ENCODE measurements around the gene BTBD6. TPM values are rescaled to one million over a fixed set of nuclear protein-coding genes. Genes with fewer than 3 reads are reported as not detected.

BTBD6 gene
- total RNA-seq, 1 donor from 2014 or later = 48.8 TPM

DNA sequence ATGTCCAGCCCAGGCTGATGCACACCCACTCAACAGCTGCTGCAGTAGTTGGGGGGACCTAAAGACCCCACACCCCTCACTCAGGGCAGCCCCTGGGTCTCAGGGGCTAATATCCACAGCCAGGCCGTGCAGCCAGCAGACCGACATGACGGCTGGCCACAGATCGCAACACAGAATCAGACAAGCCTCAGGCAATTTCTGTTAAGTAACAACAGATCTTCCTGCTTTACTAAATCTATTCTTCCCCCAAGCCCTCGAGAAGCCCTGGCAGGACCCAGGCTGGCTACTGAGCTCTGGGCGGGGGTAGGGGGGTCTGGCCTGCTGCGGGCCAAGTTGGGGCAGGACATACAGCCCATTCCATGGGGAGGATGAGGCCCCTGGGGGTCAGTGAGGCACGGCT, 39.2 kb upstream of the BTBD6 start:
- ATAC-seq = no peak
- DNase-seq (ENCODE audit: missing footprints) = no peak
- intact Hi-C loops (cut with DNase I) = loop anchor here (10.0 kb wide), 1 partner anchor 46 kb away; no protein-coding TSS in a partner anchor

GRCh38 chr14:105209646-105210045, 38.7 kb upstream of the BTBD6 start:
- ATAC-seq = no peak
- intact Hi-C loops (cut with DNase I) = loop anchor here (10.0 kb wide), 1 partner anchor 45 kb away; no protein-coding TSS in a partner anchor
- no peak for DNase-seq (ENCODE audit: missing footprints)

DNA sequence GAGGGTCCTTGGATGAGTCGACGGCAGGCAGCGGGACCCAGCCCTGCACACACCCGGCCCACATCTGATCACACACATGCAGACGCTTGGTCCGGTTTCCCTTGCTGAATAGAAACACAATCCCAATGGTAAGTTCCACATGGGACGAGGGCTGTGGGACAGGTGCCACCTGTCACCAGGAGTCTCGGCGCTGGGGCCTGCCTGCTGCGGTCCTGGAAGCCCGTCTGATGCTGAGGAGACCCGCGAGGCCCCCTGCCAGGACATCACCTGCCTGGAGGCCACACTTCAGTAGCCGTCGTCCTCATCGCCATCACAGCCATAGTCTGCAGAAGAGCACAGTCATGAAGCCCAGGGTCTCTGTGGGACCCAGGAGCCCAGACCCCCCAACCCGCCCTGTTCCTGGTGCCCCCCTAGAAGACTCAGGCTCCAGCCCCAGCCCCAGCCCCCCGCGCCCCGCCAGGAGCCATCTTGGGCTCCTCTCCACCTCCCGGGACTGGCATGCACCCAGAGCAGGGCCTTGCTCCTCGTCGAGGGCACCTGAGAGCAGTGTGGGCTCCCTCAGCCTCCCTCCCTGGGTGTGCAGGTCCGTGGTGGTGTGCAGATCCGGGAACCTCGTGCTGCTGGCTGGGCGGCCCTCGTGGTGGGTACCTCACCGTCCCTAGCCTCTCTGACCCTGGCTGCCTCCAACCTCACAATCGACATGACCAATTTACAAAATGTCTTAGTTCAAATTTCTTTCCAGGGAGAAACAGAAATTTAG, 37.9 kb upstream of the BTBD6 start:
- DNase-seq (ENCODE audit: missing footprints) (no peak), ATAC-seq (no peak)
- intact Hi-C loops (cut with DNase I) = no loop called here

GRCh38 chr14:105211086-105211757, 37.1 kb upstream of the BTBD6 start:
- ATAC-seq (no peak), DNase-seq (ENCODE audit: missing footprints) (no peak)
- intact Hi-C loops (cut with DNase I) = no loop called here

GRCh38 chr14:105211758-105212089, 36.6 kb upstream of the BTBD6 start:
- DNase-seq (ENCODE audit: missing footprints) (no peak), ATAC-seq (no peak)
- intact Hi-C loops (cut with DNase I) = no loop called here

DNA sequence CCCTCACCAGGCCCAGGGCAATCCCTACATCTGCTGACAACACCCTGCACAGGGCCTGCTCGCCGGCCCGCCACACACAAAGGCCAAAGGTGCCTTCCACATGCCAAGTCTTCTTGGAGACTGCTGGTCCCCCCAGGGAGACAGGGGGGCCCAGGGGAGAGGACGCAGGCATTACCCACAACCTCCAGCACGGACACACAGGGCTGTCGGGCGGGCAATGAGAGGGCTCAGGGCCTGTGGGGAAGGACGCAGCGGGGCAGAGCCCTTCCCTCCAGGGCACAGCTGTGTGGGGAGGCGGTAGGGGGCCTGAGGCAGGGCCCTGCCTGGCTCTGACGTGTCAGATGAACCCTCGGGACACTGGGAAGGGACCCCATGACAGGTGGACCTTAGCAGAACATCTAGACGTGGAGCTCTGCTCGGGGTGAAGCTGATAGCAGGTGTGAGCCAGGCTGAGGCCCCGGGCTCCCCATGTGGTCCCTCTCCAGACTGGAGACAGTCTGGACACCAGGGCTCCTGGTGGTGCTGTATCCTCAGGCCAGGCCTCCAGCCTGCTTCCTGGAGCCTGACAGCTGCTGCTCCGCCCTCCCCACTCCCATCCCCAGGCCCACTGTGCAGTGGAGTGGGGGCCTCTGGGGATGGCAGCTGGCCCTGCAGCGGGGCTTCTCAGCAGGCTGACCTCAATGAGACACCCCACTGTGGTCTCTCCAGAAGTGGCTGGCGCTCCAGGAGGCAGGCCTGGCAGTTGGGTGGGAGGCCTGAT, 35.6 kb upstream of the BTBD6 start:
- ATAC-seq (no peak), DNase-seq (ENCODE audit: missing footprints) (no peak)
- intact Hi-C loops (cut with DNase I) = no loop called here

- intact Hi-C loops (cut with DNase I) = no loop called here
- no peak for ATAC-seq
- DNase-seq (ENCODE audit: missing footprints) = no peak
Observed at GRCh38 chr14:105213361-105213760, 35.0 kb upstream of the BTBD6 start.

GRCh38 chr14:105214324-105214915, 33.9 kb upstream of the BTBD6 start:
- no peak for DNase-seq (ENCODE audit: missing footprints)
- intact Hi-C loops (cut with DNase I) = no loop called here
- ATAC-seq = no peak

DNA sequence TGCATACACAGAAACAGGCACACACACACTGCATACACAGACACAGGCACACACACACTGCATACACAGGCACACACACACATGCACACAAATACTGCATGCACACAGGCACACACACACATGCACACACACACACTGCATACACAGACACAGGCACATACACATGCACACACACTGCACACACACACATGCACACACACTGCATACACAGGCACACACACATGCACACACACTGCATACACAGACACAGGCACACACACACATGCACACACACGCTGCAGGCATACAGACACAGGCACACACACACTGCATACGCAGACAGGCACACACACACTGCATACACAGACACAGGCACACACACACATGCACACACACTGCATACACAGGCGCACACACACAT, 32.7 kb upstream of the BTBD6 start:
- ATAC-seq (no peak), DNase-seq (ENCODE audit: missing footprints) (no peak)
- intact Hi-C loops (cut with DNase I) = no loop called here

- DNase-seq (ENCODE audit: missing footprints) (no peak), ATAC-seq (no peak)
- intact Hi-C loops (cut with DNase I) = no loop called here
Observed at GRCh38 chr14:105216490-105217247, 31.7 kb upstream of the BTBD6 start.

DNA sequence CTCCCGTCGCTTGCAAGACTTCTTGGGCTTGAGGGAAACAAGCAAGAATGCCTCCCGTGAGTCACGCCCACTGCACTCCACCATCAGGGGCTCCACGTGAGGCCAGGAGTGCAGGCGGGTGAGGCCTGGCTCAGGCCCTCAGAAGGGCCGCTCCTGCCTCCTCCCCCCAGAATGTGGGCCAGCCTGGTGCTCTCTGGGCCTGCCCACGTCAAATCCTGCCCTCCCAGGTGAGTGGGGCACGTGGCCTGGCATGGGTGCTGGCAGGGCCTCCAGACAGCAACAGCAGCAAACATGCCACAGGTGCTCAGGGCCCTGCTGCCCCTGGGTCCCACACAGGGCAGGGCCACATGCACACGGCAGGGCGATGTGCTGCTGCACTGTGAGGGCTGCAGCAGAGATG, 30.6 kb upstream of the BTBD6 start:
- intact Hi-C loops (cut with DNase I) = no loop called here
- ATAC-seq (no peak), DNase-seq (ENCODE audit: missing footprints) (no peak)

- ATAC-seq (no peak), DNase-seq (ENCODE audit: missing footprints) (no peak)
- intact Hi-C loops (cut with DNase I) = no loop called here
Observed at GRCh38 chr14:105218611-105219010, 29.7 kb upstream of the BTBD6 start.

- ATAC-seq (no peak), DNase-seq (ENCODE audit: missing footprints) (no peak)
- intact Hi-C loops (cut with DNase I) = no loop called here
Observed at GRCh38 chr14:105219043-105219612, 29.2 kb upstream of the BTBD6 start.

- DNase-seq (ENCODE audit: missing footprints) (no peak), ATAC-seq (no peak)
- intact Hi-C loops (cut with DNase I) = no loop called here
Observed at GRCh38 chr14:105219753-105220152, 28.6 kb upstream of the BTBD6 start.

DNA sequence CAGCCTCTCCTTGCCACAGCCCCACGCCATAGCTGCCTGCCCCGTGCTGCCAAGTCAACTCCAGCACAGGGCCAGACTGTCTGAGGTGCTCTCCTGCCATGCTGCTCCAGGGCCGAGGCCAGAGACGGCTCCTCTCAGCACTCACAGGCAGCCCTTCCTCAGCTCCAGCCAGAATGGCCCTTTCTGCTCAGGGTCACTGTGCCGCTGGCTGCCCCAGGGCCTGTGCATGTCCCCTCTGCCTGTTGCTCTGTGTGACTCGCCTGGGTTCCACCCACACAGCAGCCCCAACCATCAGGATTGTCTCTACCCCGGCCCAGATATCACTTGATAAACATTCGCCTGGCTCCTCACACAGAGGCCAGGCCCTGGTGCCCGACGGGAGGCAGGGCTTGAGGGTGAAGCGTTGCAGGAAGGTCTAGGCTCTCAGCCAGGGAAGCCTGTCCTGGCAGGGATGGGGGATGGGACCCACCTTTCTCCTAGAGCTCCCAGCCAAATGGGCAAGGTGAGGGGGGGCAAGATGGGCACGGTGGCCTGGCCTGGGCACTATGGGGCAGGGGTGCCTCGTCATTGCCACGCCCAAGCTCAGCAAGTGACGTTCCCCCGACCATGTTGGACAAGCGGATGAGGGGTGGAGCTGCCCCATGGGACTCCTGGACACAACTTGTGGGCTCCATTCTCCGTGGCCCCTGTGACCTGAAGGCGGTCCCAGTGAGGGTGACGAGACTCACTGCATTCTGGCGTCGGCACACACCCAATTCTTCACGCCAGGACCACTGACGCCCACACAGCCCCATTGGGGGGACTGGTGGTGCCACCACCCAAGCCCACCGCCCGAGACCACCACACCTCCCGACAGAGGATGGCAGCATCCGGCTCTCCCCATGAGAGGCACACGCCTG, 27.4 kb upstream of the BTBD6 start:
- ATAC-seq (peak; percentile 73), DNase-seq (ENCODE audit: missing footprints) (no peak)
- intact Hi-C loops (cut with DNase I) = no loop called here

GRCh38 chr14:105221598-105222178, 26.6 kb upstream of the BTBD6 start:
- ATAC-seq = no peak
- no peak for DNase-seq (ENCODE audit: missing footprints)
- intact Hi-C loops (cut with DNase I) = no loop called here

DNA sequence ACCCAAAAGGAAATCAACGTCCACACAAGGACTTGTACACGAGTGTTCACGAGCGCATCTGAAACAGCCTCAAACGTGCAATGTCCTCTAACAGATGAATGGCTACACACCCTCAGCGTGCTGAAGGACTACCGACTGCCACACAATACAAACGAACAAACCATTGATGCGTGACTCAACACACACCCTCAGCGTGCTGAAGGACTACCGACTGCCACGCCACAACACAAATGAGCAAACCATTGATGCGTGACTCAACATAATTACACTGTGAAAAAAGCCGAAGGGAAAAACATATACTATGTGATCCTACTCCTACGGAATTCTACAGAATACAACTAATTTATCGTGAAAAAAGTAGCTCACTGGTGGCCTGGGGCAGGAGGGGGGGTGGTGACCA, 25.1 kb upstream of the BTBD6 start:
- DNase-seq (ENCODE audit: missing footprints) = no peak
- ATAC-seq = no peak
- intact Hi-C loops (cut with DNase I) = no loop called here

All from Right ventricle myocardium inferior (tissue), 1 donor.